HG02981 (cell line): ENCODE data around the gene CRMP1.

Source experiments
- ATAC-seq: cut with Tn5 transposase; IDR thresholded peaks from one replicate; pipeline ENCODE4 v1.9.1; 2021; ENCODE audit warnings: mild to moderate bottlenecking, moderate library complexity; ENCODE audit not compliant: unreplicated experiment

Gene CRMP1

DNA sequence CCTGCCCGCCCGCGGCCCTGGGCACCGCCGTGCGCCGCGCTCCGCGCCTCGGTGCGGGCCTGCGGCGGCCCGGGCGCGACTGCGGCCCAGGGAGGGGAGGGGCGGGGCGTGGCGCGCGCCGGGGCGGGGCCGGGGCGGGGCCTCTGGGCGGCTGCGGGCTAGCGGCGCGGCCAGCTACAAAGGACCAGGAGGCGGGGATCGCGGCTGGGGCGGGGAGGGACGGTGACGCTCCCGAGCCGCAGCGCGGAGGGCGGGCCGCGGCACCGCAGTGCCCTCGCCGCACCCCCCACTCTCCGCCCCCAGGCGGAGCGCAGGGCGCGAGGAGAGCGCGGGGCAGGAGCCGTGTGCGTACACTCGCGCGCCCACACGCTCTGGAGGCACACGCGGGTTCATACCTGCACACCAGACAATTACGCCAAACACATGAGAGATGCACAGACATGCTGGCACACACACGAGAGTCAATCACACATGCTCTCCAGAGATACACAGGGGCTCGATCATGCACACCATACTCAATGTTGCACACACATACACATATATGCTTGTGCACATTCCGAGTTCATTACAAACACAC is at the start of gene CRMP1:
TSS of gene CRMP1 (minus strand) at position 83 of the 577 bp plus-strand sequence. CDS start 117 bp downstream, outside the sequence.
- ATAC-seq: no peak

- ATAC-seq: no peak
Observed at GRCh38 chr4:5941601-5942000, 48.7 kb upstream of the CRMP1 start.

GRCh38 chr4:5940470-5941203 is 47.8 kb upstream of the CRMP1 start:
- ATAC-seq: no peak

DNA sequence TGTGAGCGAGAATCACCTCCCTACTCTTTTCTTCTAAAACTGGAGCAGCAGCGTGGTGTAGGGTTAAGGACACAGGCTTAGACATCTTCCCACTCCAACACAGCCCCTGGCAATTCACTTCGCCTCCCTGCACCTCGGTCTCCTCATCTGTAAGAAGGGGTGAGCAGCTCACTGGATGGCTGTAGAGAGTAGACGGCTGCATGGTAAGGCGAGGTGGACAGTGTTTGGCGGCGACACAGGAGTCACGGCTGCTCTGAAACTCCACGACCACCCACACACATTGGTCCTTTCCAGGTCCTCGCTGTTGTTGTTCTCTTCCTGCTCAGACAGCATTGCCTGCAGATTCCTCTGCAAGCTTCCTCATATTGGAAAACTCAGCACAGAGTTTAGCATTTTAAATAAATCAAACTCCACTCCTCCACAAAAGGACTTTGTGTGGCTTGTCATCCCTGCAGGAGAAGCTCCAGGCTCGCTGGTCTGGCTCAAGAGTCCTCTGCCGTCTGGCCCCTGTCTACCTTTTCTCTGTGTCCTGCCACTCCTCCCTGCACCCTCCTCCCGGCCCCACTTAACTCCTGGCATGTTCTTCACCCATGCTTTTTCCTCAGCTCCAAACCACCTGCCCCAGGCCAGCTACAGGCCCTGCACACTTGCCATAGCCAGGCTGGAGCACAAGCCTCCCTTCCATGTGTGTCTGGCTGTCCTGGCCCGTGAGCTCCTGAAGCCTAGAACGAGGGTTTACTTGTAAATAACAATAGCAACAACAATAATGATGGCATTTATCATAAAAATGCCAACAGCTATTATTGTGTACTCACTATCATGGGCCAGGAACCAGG is 41.3 kb upstream of the CRMP1 start:
- no peak for ATAC-seq

GRCh38 chr4:5933116-5933515 is 40.2 kb upstream of the CRMP1 start:
- no peak for ATAC-seq

DNA sequence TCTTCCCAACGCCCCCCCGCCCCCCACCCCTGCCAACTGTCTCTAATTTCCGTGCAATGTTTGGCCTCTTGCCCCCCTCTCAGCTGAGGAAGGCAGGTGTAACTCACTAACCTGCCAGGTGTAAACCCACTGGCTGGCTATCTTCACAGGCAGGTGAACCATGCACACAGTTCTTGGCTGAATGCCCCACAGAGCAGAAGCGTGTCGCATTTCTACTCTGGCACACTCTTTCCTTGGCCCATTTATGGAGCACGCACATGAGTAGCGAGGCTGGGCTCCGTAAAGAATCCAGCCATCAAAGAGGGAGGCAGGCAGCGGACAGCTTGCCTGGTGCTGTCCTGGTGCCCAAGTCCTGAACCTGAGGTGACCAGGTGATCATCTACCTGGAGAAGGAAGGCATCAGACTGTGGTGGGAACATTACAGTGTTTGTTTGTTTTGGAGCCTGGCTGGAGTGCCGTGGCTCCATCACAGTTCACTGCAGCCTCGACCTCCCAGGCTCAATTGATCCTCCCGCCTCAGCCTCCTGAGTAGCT is 39.2 kb upstream of the CRMP1 start:
- ATAC-seq: no peak

GRCh38 chr4:5931526-5931925 is 38.6 kb upstream of the CRMP1 start:
- no peak for ATAC-seq

DNA sequence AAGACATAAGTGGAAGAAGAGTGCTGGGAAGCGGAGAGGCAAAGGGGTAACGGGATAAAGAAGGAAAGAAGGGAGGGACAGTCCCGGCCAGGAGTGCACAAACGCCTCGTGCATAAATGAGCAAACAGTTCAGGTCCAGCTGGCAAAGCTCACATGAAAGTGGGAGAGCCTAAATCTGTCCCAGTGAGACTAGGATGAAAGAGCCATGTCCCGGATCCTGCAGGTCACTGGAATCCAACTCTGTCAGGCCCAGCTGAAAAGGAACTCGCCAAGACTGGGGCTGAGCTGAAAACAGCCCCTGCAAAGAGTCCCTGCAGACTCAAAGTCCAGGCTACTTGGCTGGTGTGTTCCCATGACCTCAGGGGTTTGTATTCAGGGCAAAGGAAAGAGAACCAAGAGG is 38.0 kb upstream of the CRMP1 start:
- no peak for ATAC-seq

- no peak for ATAC-seq
Observed at GRCh38 chr4:5930456-5930855, 37.6 kb upstream of the CRMP1 start.

DNA sequence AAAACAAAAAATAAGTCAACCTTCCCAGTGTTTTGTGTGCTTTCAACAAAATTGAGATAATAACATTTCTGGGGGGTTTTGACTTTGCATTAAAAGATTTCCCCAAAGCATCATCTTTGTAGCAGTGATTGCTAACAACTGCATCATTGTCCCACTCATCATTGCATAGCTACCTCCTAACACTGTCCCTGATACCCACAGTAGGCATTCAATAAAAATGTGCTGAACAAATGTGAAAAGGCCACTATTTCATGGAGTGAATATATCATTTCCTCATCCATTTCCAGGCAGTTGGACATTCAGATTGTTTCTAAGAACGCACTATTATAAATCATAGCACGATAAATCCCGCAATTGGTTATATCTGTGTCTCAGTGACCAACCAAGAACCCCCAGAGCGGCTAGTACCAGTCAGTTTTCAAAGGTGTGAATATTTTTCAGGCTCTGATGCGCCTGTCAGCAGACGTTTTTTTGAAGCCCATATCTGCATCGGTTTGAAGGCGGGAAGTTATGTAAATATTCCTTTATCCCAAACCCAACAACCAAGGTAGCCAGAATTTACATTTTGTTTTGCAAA is 36.0 kb upstream of the CRMP1 start:
- ATAC-seq: no peak

- ATAC-seq: no peak
Observed at GRCh38 chr4:5928274-5928673, 35.4 kb upstream of the CRMP1 start.

DNA sequence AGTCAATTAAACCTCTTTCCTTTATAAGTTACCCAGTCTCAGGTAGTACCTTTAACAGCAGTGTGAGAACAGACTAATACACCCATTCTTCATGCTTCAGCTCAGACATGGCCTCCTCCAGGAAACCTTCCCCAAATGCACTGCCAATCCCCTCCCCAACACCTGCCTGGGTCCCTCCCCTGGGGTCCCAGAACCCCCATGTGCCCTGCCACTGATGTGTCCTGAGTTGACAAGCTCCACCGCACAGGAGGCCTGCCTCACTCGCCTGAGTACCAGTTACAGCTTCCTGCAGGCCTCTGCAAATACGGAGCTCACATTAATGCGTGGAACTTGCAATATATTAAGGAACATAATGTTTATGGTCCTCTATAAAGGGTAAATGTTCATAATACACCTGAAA is 34.9 kb upstream of the CRMP1 start:
- no peak for ATAC-seq

DNA sequence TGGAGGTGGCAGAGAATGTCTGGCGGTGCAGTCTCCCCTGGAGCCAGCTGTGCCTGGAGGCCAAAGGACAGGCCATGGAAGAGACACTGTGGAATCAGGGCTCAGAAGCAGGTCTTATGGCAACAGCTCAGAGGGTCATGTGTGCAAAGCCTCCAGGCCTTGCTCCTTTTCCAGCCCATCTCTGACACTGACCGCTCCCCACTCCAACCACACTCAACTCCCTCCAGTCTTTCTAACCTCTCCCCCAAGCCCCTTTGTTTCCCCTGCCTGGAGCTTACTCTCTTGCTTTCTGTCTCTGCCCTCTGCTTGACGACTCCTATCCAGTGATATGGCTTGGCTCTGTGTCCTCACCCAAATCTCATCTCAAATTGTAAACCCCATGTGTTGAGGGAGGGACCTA is 34.2 kb upstream of the CRMP1 start:
- no peak for ATAC-seq

- ATAC-seq: no peak
Observed at GRCh38 chr4:5926598-5926997, 33.7 kb upstream of the CRMP1 start.

- no peak for ATAC-seq
Observed at GRCh38 chr4:5925419-5926200, 32.7 kb upstream of the CRMP1 start.

DNA sequence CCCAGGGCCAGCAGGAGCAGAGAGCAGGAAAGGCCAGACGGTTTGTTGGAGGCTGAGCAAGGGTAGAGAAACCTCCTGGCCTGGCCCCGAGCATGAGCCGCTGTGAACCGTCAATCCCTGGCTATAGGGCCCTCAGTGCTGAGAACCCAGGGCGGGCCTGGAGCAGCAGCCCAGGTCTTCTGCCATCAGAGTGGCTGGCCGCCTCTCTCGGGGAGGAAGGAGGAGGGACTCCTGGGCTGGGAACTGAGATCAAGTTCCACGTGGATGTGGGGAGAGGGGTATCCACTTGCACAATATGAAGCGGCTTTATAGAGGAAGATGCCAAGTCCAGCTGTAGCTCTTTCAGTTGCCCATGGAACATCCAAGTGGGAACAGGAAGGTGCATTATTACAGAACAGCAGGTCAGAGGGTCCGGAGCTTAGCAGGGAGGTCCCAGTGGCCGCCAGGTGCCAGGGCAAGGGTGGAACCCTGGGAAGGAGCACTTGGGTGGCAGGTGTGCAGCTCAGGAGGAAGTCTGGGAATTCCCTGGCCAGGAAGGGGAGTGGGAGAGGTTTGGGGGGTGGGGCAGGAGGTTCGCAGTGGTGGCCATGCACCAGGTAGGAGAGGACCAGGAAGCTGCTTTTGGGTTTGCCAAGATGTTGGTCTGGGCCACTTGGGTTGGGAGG is 31.7 kb upstream of the CRMP1 start:
- ATAC-seq: no peak

DNA sequence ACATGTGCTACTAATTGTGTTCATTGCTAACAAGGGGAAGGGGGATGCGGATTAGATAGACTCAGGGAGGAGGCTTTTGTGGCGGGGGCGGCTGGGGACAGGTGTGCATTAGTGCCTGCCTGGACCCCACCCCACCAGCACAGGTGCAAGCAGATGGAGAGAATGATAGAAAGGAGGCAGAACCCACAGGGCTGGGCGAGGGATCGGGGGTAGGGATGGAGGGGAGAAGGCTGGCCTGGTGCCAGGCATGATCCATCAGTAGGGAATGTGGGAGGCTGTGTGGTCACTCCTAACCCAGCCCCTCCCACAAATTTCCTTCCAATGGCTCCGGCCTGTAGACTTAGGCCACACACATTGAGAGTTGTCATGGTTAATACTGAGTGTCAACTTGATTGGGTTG is 30.5 kb upstream of the CRMP1 start:
- ATAC-seq: no peak

DNA sequence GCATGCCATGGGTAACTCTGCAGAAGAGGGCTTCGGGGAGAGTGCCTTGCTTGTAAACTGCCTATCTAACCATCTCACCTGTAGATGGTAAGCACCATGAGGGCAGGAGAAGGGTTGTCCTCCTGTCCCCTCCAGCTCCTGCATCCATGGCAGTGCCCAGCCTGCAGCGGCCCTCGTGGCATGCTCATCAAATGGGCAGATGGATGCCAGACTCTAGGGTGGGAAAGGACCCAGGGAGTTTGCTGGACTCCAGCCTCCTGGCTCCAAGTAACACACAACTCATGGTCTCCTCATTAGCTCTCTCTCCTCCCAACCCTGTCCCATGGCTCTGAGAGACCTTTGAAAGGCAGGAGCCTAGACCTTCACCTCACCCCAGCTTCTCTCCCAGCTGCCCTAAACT is 29.7 kb upstream of the CRMP1 start:
- no peak for ATAC-seq

DNA sequence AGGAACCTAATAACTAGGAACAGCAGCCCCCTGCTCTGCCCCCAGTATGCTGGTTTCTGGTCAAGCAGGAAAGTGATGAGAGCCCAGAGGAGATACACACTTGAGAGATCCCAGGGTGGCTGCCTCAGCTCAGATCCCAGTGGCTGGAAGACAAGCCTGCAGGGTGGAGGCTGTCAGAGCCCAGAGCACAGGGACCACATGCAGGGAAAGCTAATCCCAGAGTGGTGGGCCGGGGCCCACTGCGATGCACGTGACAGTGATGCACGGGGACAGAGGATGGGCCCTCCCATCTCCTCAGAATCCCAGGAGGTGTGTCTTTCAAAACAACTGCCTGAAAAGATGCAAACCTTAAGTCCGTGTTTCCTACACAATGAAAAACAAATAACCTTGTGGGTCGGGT is 29.1 kb upstream of the CRMP1 start:
- no peak for ATAC-seq
